HepG2 (cell line): ENCODE measurements around the gene NDUFS2. TPM values are rescaled to one million over a fixed set of nuclear protein-coding genes. Genes with fewer than 3 reads are reported as not detected.

Experiments used
- DMAP1 ChIP-seq: IDR thresholded peaks from 2 replicates; pipeline ENCODE4 v1.6.1; 2016
- DR1 ChIP-seq: sonication (generic); formaldehyde crosslinking; IDR thresholded peaks from 2 replicates; pipeline ENCODE4 v1.8.0; 2021; ENCODE audit warnings: mild to moderate bottlenecking, missing genetic modification reagents, inconsistent platforms
- HMGA1 ChIP-seq: sonication (generic); formaldehyde crosslinking; conservative IDR thresholded peaks from 2 replicates; pipeline ENCODE4 v1.4.0; 2020; ENCODE audit warnings: missing genetic modification reagents
- HNRNPH1 ChIP-seq: fragments of 200-400 bp; formaldehyde crosslinking; optimal IDR thresholded peaks from 2 replicates; pipeline ENCODE3; 2017; ENCODE audit warnings: mild to moderate bottlenecking, low read depth, low read length
- IRX3 ChIP-seq: sonication (generic); formaldehyde crosslinking; IDR thresholded peaks from 2 replicates; pipeline ENCODE4 v1.8.1; 2023; ENCODE audit warnings: mild to moderate bottlenecking, low read depth, missing genetic modification reagents, borderline replicate concordance
- PBX2 ChIP-seq: IDR thresholded peaks from 2 replicates; pipeline ENCODE4 v1.6.1; 2016; ENCODE audit warnings: control low read depth
- PHF5A ChIP-seq: IDR thresholded peaks from one replicate; pipeline ENCODE4 v1.6.1; 2018; ENCODE audit warnings: low read depth, missing genetic modification reagents; ENCODE audit not compliant: unreplicated experiment
- RELA ChIP-seq: sonication (generic); formaldehyde crosslinking; IDR thresholded peaks from 2 replicates; pipeline ENCODE4 v1.4.0; 2020; ENCODE audit warnings: missing genetic modification reagents
- SAFB2 ChIP-seq: sonication (generic); formaldehyde crosslinking; IDR thresholded peaks from 2 replicates; pipeline ENCODE4 v1.5.1; 2020; ENCODE audit warnings: missing genetic modification reagents, low read depth, mild to moderate bottlenecking, borderline replicate concordance
- SOX13 ChIP-seq, 3 experiments: fragments of 450-650 bp in 1 of 3; sonication (generic) in 1 of 3; formaldehyde crosslinking in 1 of 3; IDR thresholded peaks in 2 of 3; conservative IDR thresholded peaks in 1 of 3; 2 replicates each; pipeline versions ENCODE4 v1.5.0 to v1.6.1; 2016 to 2020; ENCODE audit warnings: antibody characterized with exemption in 1 of 3, mild to moderate bottlenecking in 1 of 3, missing compliant biosample characterization in 1 of 3, missing genetic modification reagents in 1 of 3, moderate library complexity in 1 of 3
- YY1 ChIP-seq: IDR thresholded peaks from 2 replicates; pipeline ENCODE4 v1.6.1; 2011; ENCODE audit warnings: low read length, low read depth, moderate library complexity, mild to moderate bottlenecking; ENCODE audit not compliant: insufficient read depth, insufficient replicate concordance
- ZBTB20 ChIP-seq: sonication (generic); formaldehyde crosslinking; IDR thresholded peaks from 2 replicates; pipeline ENCODE4 v1.8.1; 2023; ENCODE audit warnings: missing genetic modification reagents, low read depth, mild to moderate bottlenecking, borderline replicate concordance
- ZNF230 ChIP-seq: sonication (generic); formaldehyde crosslinking; IDR thresholded peaks from 2 replicates; pipeline ENCODE4 v1.4.0; 2020; ENCODE audit warnings: mild to moderate bottlenecking, missing genetic modification reagents
- ZNF251 ChIP-seq: sonication (generic); formaldehyde crosslinking; IDR thresholded peaks from 2 replicates; pipeline ENCODE4 v1.9.0; 2021; ENCODE audit warnings: mild to moderate bottlenecking, missing genetic modification reagents
- ZNF333 ChIP-seq: sonication (generic); formaldehyde crosslinking; IDR thresholded peaks from 2 replicates; pipeline ENCODE4 v1.4.0; 2020; ENCODE audit warnings: mild to moderate bottlenecking, missing genetic modification reagents, borderline replicate concordance
- ZNF816 ChIP-seq: sonication (generic); formaldehyde crosslinking; IDR thresholded peaks from 2 replicates; pipeline ENCODE4 v1.8.0; 2022; ENCODE audit warnings: missing genetic modification reagents, mild to moderate bottlenecking, borderline replicate concordance
- polyA plus RNA-seq, 8 experiments: library from polyadenylated mRNA; depleted of rRNA in 3 of 8; stranded (reverse) in 7 of 8; unstranded in 1 of 8; fragments of >200 nt; fragmentation: Illumina TruSeq in 4 of 8; extraction: Trizol in 4 of 8; gene quantifications; 2 replicates each; pipeline versions ENCODE4 v1.2.1 to v1.2.3, GENCODE V29; 2011 to 2016; ENCODE audit warnings: low read depth in 4 of 8, missing spikeins in 1 of 8, mixed read lengths in 1 of 8; ENCODE audit not compliant: insufficient read depth in 1 of 8
- total RNA-seq, 5 experiments: library from RNA; depleted of rRNA; stranded (reverse); fragments of >200 nt; fragmentation: Illumina TruSeq; extraction: Trizol; gene quantifications; 2 replicates each; pipeline ENCODE4 v1.2.3, GENCODE V29; 2016; ENCODE audit warnings: low read depth in 1 of 5
- TF ChIP-seq, protein P1 (sequence below): sonication (generic); formaldehyde crosslinking; IDR thresholded peaks from 2 replicates; pipeline ENCODE4 v1.5.1; 2020; ENCODE audit warnings: mild to moderate bottlenecking, missing genetic modification reagents, borderline replicate concordance
- TF ChIP-seq, protein P2 (sequence below): sonication (generic); formaldehyde crosslinking; IDR thresholded peaks from 2 replicates; pipeline ENCODE4 v1.5.1; 2020; ENCODE audit warnings: mild to moderate bottlenecking, missing genetic modification reagents

NDUFS2 gene
- total and polyA plus RNA-seq, 2 of the 13 experiments (the other 11 are each of a cell fraction or from before 2014, with no cell fraction given): 89.9 to 118 TPM

DNA sequence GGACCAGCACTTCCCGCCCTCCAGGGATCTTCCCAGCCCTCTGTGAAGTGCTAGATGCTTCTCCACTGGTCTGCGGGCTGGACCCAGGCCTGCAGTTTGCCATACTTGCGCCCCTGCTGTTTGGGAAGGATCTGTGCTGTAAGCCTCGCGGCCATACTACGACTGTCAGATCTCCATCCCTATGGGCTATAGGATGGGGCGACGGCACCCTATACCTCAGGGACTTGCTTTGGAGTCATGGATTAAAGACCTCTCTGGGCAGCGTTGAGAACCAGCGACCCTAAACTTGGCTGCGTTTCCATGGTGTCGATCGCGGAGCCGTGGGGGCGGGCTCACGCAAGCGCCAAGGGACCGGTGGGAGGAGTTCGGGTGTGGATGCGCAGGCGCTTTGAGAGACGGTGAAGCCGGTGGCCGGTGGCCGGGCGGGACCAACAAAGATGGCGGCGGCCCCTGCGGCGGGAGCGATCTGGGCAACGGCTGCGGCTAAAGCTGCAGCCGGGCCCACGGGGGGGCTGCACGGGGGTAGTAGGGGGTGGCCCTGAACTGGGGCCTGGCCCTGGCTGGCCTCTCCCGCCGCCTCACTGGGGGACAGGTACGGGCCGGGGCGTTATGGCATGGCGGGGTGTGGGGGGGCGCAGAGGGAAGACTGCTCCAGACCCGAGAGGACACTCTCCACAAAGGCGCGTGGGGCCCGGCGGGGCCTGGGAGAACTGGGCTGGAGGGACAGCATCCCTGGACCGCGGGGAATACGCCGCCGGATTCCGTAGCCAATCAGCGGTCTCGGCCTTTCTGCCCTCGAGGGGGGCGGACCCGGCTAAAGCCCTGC, 42.9 kb upstream of the NDUFS2 start, which contains the start of gene USP21 (continued):
- TF ChIP-seq, protein P1, sequence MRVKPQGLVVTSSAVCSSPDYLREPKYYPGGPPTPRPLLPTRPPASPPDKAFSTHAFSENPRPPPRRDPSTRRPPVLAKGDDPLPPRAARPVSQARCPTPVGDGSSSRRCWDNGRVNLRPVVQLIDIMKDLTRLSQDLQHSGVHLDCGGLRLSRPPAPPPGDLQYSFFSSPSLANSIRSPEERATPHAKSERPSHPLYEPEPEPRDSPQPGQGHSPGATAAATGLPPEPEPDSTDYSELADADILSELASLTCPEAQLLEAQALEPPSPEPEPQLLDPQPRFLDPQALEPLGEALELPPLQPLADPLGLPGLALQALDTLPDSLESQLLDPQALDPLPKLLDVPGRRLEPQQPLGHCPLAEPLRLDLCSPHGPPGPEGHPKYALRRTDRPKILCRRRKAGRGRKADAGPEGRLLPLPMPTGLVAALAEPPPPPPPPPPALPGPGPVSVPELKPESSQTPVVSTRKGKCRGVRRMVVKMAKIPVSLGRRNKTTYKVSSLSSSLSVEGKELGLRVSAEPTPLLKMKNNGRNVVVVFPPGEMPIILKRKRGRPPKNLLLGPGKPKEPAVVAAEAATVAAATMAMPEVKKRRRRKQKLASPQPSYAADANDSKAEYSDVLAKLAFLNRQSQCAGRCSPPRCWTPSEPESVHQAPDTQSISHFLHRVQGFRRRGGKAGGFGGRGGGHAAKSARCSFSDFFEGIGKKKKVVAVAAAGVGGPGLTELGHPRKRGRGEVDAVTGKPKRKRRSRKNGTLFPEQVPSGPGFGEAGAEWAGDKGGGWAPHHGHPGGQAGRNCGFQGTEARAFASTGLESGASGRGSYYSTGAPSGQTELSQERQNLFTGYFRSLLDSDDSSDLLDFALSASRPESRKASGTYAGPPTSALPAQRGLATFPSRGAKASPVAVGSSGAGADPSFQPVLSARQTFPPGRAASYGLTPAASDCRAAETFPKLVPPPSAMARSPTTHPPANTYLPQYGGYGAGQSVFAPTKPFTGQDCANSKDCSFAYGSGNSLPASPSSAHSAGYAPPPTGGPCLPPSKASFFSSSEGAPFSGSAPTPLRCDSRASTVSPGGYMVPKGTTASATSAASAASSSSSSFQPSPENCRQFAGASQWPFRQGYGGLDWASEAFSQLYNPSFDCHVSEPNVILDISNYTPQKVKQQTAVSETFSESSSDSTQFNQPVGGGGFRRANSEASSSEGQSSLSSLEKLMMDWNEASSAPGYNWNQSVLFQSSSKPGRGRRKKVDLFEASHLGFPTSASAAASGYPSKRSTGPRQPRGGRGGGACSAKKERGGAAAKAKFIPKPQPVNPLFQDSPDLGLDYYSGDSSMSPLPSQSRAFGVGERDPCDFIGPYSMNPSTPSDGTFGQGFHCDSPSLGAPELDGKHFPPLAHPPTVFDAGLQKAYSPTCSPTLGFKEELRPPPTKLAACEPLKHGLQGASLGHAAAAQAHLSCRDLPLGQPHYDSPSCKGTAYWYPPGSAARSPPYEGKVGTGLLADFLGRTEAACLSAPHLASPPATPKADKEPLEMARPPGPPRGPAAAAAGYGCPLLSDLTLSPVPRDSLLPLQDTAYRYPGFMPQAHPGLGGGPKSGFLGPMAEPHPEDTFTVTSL (CRISPR knock-in tag): 0 out of 2 replicates have a peak, but pooled peaks have one; percentile 23
- TF ChIP-seq RELA (no peak), ZNF251 (no peak), IRX3 (CRISPR knock-in tag) (no peak), ZNF230 (CRISPR knock-in tag) (0 out of 2 replicates have a peak, but pooled peaks have one; percentile 31), ZNF333 (no peak), HNRNPH1 (no peak), PHF5A (CRISPR knock-in tag) (no peak), DMAP1 (CRISPR knock-in tag) (no peak), DR1 (CRISPR knock-in tag) (no peak), ZNF816 (CRISPR knock-in tag) (no peak), PBX2 (CRISPR knock-in tag) (no peak), ZBTB20 (CRISPR knock-in tag) (no peak), HMGA1 (no peak), YY1 (peak; percentile 98), SAFB2 (CRISPR knock-in tag) (no peak; the same call in 1 of the 2 replicates), SOX13 (IDR thresholded peaks at IDR 0.05) (no peak), SOX13 (CRISPR knock-in tag; conservative IDR thresholded peaks at IDR 0.05 in 1 of 2, IDR thresholded peaks at IDR 0.05 in 1 of 2) (no peak)
- TF ChIP-seq, protein P2, sequence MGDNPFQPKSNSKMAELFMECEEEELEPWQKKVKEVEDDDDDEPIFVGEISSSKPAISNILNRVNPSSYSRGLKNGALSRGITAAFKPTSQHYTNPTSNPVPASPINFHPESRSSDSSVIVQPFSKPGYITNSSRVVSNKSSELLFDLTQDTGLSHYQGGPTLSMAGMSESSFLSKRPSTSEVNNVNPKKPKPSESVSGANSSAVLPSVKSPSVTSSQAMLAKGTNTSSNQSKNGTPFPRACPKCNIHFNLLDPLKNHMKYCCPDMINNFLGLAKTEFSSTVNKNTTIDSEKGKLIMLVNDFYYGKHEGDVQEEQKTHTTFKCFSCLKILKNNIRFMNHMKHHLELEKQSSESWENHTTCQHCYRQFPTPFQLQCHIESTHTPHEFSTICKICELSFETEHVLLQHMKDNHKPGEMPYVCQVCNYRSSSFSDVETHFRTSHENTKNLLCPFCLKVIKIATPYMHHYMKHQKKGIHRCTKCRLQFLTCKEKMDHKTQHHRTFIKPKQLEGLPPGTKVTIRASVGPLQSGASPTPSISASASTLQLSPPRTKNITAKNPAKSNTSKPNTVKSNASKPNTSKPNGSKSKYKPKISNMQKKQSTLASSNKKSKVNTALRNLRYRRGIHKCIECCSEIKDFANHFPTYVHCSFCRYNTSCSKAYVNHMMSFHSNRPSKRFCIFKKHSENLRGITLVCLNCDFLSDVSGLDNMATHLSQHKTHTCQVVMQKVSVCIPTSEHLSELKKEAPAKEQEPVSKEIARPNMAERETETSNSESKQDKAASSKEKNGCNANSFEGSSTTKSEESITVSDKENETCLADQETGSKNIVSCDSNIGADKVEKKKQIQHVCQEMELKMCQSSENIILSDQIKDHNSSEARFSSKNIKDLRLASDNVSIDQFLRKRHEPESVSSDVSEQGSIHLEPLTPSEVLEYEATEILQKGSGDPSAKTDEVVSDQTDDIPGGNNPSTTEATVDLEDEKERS (CRISPR knock-in tag): no peak
